ENCODE measurements around the gene RASD1. TPM values are rescaled to one million over a fixed set of nuclear protein-coding genes. Genes with fewer than 3 reads are reported as not detected.

RASD1 gene
- total RNA-seq, 4 donors from 2014 or later, result 23.5 to 83.8 (median 61.3) TPM

DNA sequence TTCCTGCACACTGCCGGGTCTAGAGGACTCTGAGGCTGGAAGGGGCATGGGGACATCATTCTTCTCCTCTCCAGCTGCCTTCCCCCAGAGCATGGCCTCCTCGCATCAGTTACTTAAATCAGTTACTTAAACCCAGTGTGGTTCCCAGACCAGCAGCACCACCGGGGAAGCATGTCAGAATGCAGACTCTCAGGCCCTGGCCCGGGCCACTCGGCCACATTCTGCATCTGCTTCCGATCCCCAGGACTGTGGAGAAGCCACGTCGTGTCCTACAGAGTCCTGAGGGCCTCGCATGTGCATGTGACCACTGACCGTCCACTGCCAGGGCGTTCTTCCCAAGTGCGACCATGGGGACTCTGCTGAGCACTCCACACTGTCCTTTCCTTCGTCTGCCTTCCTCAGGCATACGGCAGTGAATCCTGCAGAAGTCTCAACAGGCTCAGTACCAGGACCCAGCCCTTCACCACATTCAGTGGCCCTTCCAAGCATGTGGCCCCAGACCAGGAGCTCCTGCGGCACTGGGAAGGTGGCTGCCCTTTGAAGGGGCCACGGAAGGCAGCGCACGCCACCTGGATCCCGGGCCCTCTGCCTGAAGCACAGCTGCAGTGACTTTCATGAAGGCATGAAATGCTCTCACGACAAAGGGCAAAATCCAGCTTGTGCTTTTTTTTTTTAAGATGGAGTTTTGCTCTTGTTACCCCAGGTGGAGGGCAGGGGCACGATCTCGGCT, 46.9 kb upstream of the RASD1 start:
- TF ChIP-seq POLR2AphosphoS5 (IDR thresholded peaks at IDR 0.05), result no peak
- TF ChIP-seq, protein P1, sequence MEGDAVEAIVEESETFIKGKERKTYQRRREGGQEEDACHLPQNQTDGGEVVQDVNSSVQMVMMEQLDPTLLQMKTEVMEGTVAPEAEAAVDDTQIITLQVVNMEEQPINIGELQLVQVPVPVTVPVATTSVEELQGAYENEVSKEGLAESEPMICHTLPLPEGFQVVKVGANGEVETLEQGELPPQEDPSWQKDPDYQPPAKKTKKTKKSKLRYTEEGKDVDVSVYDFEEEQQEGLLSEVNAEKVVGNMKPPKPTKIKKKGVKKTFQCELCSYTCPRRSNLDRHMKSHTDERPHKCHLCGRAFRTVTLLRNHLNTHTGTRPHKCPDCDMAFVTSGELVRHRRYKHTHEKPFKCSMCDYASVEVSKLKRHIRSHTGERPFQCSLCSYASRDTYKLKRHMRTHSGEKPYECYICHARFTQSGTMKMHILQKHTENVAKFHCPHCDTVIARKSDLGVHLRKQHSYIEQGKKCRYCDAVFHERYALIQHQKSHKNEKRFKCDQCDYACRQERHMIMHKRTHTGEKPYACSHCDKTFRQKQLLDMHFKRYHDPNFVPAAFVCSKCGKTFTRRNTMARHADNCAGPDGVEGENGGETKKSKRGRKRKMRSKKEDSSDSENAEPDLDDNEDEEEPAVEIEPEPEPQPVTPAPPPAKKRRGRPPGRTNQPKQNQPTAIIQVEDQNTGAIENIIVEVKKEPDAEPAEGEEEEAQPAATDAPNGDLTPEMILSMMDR (IDR thresholded peaks at IDR 0.05), result no peak
- no peak for TF ChIP-seq POLR2A (IDR thresholded peaks at IDR 0.05)
- no peak for TF ChIP-seq EP300 (IDR thresholded peaks at IDR 0.05; ENCODE audit: low read depth)
- H3K4me1 ChIP-seq, result peaks cover 6 to 22% (median 15%) of the 10 kb centered on the region in 4 donors
- H3K27ac ChIP-seq, result no peak overlapping the region
- no peaks in the 10 kb centered on the region for H3K27me3 ChIP-seq
- no peak overlapping the region for H3K4me3 ChIP-seq
- intact Hi-C loops (cut with DNase I; ENCODE audit: low total_unique reads) (no loop called here), in situ Hi-C loops (cut with MboI; ENCODE audit: low pct_ligation_motif_present in 1 of 4, low pct_unique_long_range_greater_than_20kb in 1 of 4, low sequenced_read_pairs in 3 of 4) (no loop called here)
- H3K9me3 ChIP-seq, result no peaks in the 10 kb centered on the region
- no peak for DNase-seq
- 96 to 100% methylated on average over 1 to 22 of the region's 22 CpGs for WGBS, 2 donors (ENCODE audit: low coverage in 1 of 2)
- H3K36me3 ChIP-seq, result no peaks in the 10 kb centered on the region

DNA sequence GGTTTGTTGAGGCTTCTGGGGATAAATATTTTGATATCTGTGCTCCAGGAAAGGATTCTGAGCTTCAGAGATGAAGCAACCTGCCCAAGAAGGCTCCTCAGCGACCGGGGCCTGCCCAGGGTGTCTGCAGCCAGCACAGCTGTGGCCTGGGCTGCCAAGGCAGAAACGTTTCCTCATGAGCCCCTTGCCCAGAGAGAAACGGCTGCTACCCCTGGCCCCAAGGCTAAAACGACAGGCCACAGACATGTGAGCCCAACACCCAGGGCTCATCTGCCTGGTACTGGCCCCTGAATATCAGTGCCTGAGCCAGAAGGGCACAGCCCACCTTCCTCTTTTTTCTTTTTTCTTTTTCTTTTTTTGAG, 45.4 kb upstream of the RASD1 start:
- Histone ChIP-seq H3K27ac (no peak overlapping the region), H3K27me3 (no peaks in the 10 kb centered on the region), H3K36me3 (no peaks in the 10 kb centered on the region), H3K4me1 (peaks cover 6 to 32% (median 23%) of the 10 kb centered on the region in 4 donors), H3K4me3 (no peak overlapping the region), H3K9me3 (no peaks in the 10 kb centered on the region)
- WGBS, 2 donors (ENCODE audit: low coverage in 1 of 2), result 66 to 77% methylated on average over 4 to 5 of the region's 5 CpGs
- TF ChIP-seq POLR2AphosphoS5 (IDR thresholded peaks at IDR 0.05) (no peak), POLR2A (IDR thresholded peaks at IDR 0.05) (no peak), EP300 (IDR thresholded peaks at IDR 0.05; ENCODE audit: low read depth) (no peak)
- TF ChIP-seq, protein P1 (IDR thresholded peaks at IDR 0.05), result no peak
- no peak for DNase-seq
- intact Hi-C loops (cut with DNase I; ENCODE audit: low total_unique reads) (no loop called here), in situ Hi-C loops (cut with MboI; ENCODE audit: low pct_ligation_motif_present in 1 of 4, low pct_unique_long_range_greater_than_20kb in 1 of 4, low sequenced_read_pairs in 3 of 4) (no loop called here)

GRCh38 chr17:17540935-17541639, 44.9 kb upstream of the RASD1 start:
- peaks cover 6 to 32% (median 25%) of the 10 kb centered on the region in 4 donors for H3K4me1 ChIP-seq

More at GRCh38 chr17:17540935-17541639, 44.9 kb upstream of the RASD1 start:
- 83% methylated on average over 23 of the region's 23 CpGs; no CpG with 5 or more reads in 1 of the 2 donors for WGBS, 2 donors (ENCODE audit: low coverage in 1 of 2)
- in situ Hi-C loops (cut with MboI; ENCODE audit: low pct_ligation_motif_present in 1 of 4, low pct_unique_long_range_greater_than_20kb in 1 of 4, low sequenced_read_pairs in 3 of 4) (no loop called here), intact Hi-C loops (cut with DNase I; ENCODE audit: low total_unique reads) (no loop called here)
- Histone ChIP-seq H3K4me3 (no peak overlapping the region), H3K27ac (no peak overlapping the region), H3K36me3 (no peaks in the 10 kb centered on the region), H3K9me3 (no peaks in the 10 kb centered on the region), H3K27me3 (no peaks in the 10 kb centered on the region)
- TF ChIP-seq POLR2AphosphoS5 (IDR thresholded peaks at IDR 0.05) (no peak), POLR2A (IDR thresholded peaks at IDR 0.05) (no peak), EP300 (IDR thresholded peaks at IDR 0.05; ENCODE audit: low read depth) (no peak)
- TF ChIP-seq, protein P1 (IDR thresholded peaks at IDR 0.05), result no peak
- DNase-seq, result no peak

All from transverse colon (tissue), 4 donors.